ENCODE results near the gene DNER. TPM values are rescaled to one million over a fixed set of nuclear protein-coding genes. Genes with fewer than 3 reads are reported as not detected.

Gene DNER
- total and polyA plus RNA-seq, 10 of the 15 experiments (the other 5 are each of a cell fraction or from before 2014, with no cell fraction given) = 0.04 to 0.08 (median 0.07) TPM; not detected in 7

GRCh38 chr2:229477269-229477755 lies 237.0 kb downstream of the DNER start:
- Histone ChIP-seq H3K4me3 (no peak overlapping the region), H3K4me2 (ENCODE audit: control insufficient read depth, insufficient read depth) (no peak overlapping the region), H4K20me1 (ENCODE audit: control insufficient read depth, insufficient read depth) (no peaks in the 10 kb centered on the region), H2AFZ (ENCODE audit: control insufficient read depth, low read depth, low read length) (no peak overlapping the region), H3K9ac (ENCODE audit: control insufficient read depth, insufficient read depth, low read length) (no peak overlapping the region), H3K79me2 (ENCODE audit: control insufficient read depth, insufficient read depth, low read length) (no peaks in the 10 kb centered on the region), H3K4me1 (ENCODE audit: control insufficient read depth, insufficient read depth, low read length) (no peaks in the 10 kb centered on the region), H3K36me3 (ENCODE audit: control insufficient read depth in 2 of 2, insufficient read depth in 2 of 2, low read length in 1 of 2) (no peaks in the 10 kb centered on the region), H3K27ac (ENCODE audit: control insufficient read depth, insufficient read depth) (no peak overlapping the region), H3K9me3 (replicated peaks; ENCODE audit: control insufficient read depth, insufficient read depth, low read length) (no peaks in the 10 kb centered on the region), H3K27me3 (replicated peaks in 1 of 2; ENCODE audit: control insufficient read depth in 2 of 2, insufficient read depth in 2 of 2, low read length in 1 of 2) (no peaks in the 10 kb centered on the region)
- SMC1A ChIA-PET (ENCODE audit: uncharacterized antibody, unreplicated experiment) = no interaction called here
- intact Hi-C loops (cut with micrococcal nuclease; ENCODE audit: unreplicated experiment) = no loop called here
- RAD21 ChIA-PET (ENCODE audit: unreplicated experiment) = no interaction called here
- POLR2A ChIA-PET = interaction anchor here (0.7 kb wide), 1 partner anchor 17 kb away, joined by 7 read pairs; no protein-coding TSS in a partner anchor
- FAIRE-seq = no peak
- in situ Hi-C loops (cut with MboI) = no loop called here
- TF ChIP-seq BACH1 (IDR thresholded peaks at IDR 0.05; ENCODE audit: borderline replicate concordance) = no peak
- TF ChIP-seq MTA2 (IDR thresholded peaks at IDR 0.05; ENCODE audit: low read depth) = no peak
- TF ChIP-seq MLLT1 (IDR thresholded peaks at IDR 0.05) = no peak
- no peak for TF ChIP-seq CHD2 (IDR thresholded peaks at IDR 0.05; ENCODE audit: borderline replicate concordance, low read depth, low read length)
- TF ChIP-seq RBBP5 (conservative IDR thresholded peaks at IDR 0.05) = no peak
- no peak for TF ChIP-seq POLR2AphosphoS5 (IDR thresholded peaks at IDR 0.05; ENCODE audit: low read length)
- ATAC-seq = no peak
- WGBS (ENCODE audit: insufficient coverage, insufficient replicate concordance, low lambda C conversion rate, missing lambda C conversion rate) = 1% methylated on average over 4 of the region's 4 CpGs
- CTCF ChIA-PET = no interaction called here
- no TSS peak for BruUV-seq (replicated peaks)
- no peak for DNase-seq (ENCODE audit: low read depth, low spot score)

- FAIRE-seq (no peak), ATAC-seq (no peak), DNase-seq (ENCODE audit: low read depth, low spot score) (no peak)
- ChIA-PET RAD21 (ENCODE audit: unreplicated experiment) (no interaction called here), CTCF (no interaction called here), POLR2A (no interaction called here), SMC1A (ENCODE audit: uncharacterized antibody, unreplicated experiment) (no interaction called here)
- in situ Hi-C loops (cut with MboI) = no loop called here
- H2AFZ ChIP-seq (ENCODE audit: control insufficient read depth, low read depth, low read length) = no peak overlapping the region
- H3K4me2 ChIP-seq (ENCODE audit: control insufficient read depth, insufficient read depth) = no peak overlapping the region
- no peak overlapping the region for H3K4me3 ChIP-seq
- no peak overlapping the region for H3K9ac ChIP-seq (ENCODE audit: control insufficient read depth, insufficient read depth, low read length)
- 20% methylated on average over 7 of the region's 7 CpGs for WGBS (ENCODE audit: insufficient coverage, insufficient replicate concordance, low lambda C conversion rate, missing lambda C conversion rate)
- intact Hi-C loops (cut with micrococcal nuclease; ENCODE audit: unreplicated experiment) = no loop called here
- no peaks in the 10 kb centered on the region for H3K27me3 ChIP-seq (replicated peaks in 1 of 2; ENCODE audit: control insufficient read depth in 2 of 2, insufficient read depth in 2 of 2, low read length in 1 of 2)
- no peaks in the 10 kb centered on the region for H3K4me1 ChIP-seq (ENCODE audit: control insufficient read depth, insufficient read depth, low read length)
- BruUV-seq (replicated peaks) = no TSS peak
- no peaks in the 10 kb centered on the region for H3K79me2 ChIP-seq (ENCODE audit: control insufficient read depth, insufficient read depth, low read length)
- no peak overlapping the region for H3K27ac ChIP-seq (ENCODE audit: control insufficient read depth, insufficient read depth)
- no peaks in the 10 kb centered on the region for H4K20me1 ChIP-seq (ENCODE audit: control insufficient read depth, insufficient read depth)
- no peaks in the 10 kb centered on the region for H3K9me3 ChIP-seq (replicated peaks; ENCODE audit: control insufficient read depth, insufficient read depth, low read length)
- no peaks in the 10 kb centered on the region for H3K36me3 ChIP-seq (ENCODE audit: control insufficient read depth in 2 of 2, insufficient read depth in 2 of 2, low read length in 1 of 2)
- no peak for TF ChIP-seq IKZF2 (IDR thresholded peaks at IDR 0.05)
- no peak for TF ChIP-seq ASH2L (IDR thresholded peaks at IDR 0.05; ENCODE audit: borderline replicate concordance, low read depth)
- no peak for TF ChIP-seq KAT2A (conservative IDR thresholded peaks at IDR 0.05; ENCODE audit: control insufficient read depth, low read depth, low read length)
- no peak for TF ChIP-seq ZNF274 (IDR thresholded peaks at IDR 0.05; ENCODE audit: insufficient read depth, insufficient read length)
- TF ChIP-seq IRF3 (IDR thresholded peaks at IDR 0.05) = no peak
- TF ChIP-seq ZZZ3 (IDR thresholded peaks at IDR 0.05; ENCODE audit: control insufficient read depth, insufficient read length, low read depth) = no peak
- TF ChIP-seq FOXM1 (IDR thresholded peaks at IDR 0.05; ENCODE audit: low read depth, low read length) = no peak
- no peak for TF ChIP-seq CHD1 (IDR thresholded peaks at IDR 0.05; ENCODE audit: low read depth, low read length)
- no peak for TF ChIP-seq LARP7 (IDR thresholded peaks at IDR 0.05)
- TF ChIP-seq ESRRA (IDR thresholded peaks at IDR 0.05; ENCODE audit: low read length) = no peak
- TF ChIP-seq PML (IDR thresholded peaks at IDR 0.05; ENCODE audit: low read length) = no peak
- TF ChIP-seq EED (IDR thresholded peaks at IDR 0.05; ENCODE audit: low read depth) = no peak
- no peak for TF ChIP-seq WRNIP1 (IDR thresholded peaks at IDR 0.05; ENCODE audit: borderline replicate concordance, low read depth, low read length)
- no peak for TF ChIP-seq MEF2B (IDR thresholded peaks at IDR 0.05; ENCODE audit: partially characterized antibody, poor library complexity, severe bottlenecking)
These were observed 238.6 kb downstream of the DNER start for GRCh38 chr2:229475778-229476177.
